ENCODE measurements around the gene PTCD3. TPM values are rescaled to one million over a fixed set of nuclear protein-coding genes. Genes with fewer than 3 reads are reported as not detected.

The PTCD3 gene
- total RNA-seq, 4 donors from 2014 or later, result 61.5 to 103 (median 73.7) TPM

- 64 to 72% methylated on average over 2 of the region's 2 CpGs for WGBS, 2 donors
- peaks cover 0 to 83% (median 8%) of the 10 kb centered on the region in 3 donors for H3K36me3 ChIP-seq
- no peaks in the 10 kb centered on the region for H3K9me3 ChIP-seq
Observed at GRCh38 chr2:86157009-86157556, 51.0 kb downstream of the PTCD3 start.

DNA sequence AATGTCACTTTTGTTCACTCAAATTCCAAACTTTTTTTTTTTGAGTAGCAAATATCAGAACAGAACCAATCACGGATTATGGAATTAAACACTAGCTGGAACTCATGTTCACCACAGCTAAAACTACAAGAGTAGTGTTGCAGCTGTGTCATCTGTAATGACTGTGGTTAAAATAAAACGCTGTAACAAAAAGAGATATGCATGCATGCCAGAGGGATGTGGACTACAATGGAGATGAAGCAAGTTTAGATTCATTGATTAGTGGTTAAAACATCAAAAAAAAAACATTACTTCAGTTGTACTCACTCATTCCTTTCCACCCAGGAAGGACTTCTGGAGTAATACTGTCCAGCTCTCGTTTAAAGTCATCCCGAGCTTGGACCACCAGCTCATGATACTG is 52.3 kb downstream of the PTCD3 start:
- Histone ChIP-seq H3K4me1 (no peaks in the 10 kb centered on the region), H3K36me3 (peaks cover 0 to 95% (median 8%) of the 10 kb centered on the region in 3 donors), H3K4me3 (no peak overlapping the region), H3K27me3 (no peaks in the 10 kb centered on the region), H3K9me3 (no peaks in the 10 kb centered on the region), H3K27ac (no peak overlapping the region)
- TF ChIP-seq POLR2A (IDR thresholded peaks at IDR 0.05), result no peak
- TF ChIP-seq EP300 (IDR thresholded peaks at IDR 0.05), result no peak
- TF ChIP-seq, protein P1, sequence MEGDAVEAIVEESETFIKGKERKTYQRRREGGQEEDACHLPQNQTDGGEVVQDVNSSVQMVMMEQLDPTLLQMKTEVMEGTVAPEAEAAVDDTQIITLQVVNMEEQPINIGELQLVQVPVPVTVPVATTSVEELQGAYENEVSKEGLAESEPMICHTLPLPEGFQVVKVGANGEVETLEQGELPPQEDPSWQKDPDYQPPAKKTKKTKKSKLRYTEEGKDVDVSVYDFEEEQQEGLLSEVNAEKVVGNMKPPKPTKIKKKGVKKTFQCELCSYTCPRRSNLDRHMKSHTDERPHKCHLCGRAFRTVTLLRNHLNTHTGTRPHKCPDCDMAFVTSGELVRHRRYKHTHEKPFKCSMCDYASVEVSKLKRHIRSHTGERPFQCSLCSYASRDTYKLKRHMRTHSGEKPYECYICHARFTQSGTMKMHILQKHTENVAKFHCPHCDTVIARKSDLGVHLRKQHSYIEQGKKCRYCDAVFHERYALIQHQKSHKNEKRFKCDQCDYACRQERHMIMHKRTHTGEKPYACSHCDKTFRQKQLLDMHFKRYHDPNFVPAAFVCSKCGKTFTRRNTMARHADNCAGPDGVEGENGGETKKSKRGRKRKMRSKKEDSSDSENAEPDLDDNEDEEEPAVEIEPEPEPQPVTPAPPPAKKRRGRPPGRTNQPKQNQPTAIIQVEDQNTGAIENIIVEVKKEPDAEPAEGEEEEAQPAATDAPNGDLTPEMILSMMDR (IDR thresholded peaks at IDR 0.05), result no peak
- DNase-seq (ENCODE audit: low spot score in 2 of 2), result no peak
- WGBS, 2 donors, result 87 to 88% methylated on average over 4 of the region's 4 CpGs

More at GRCh38 chr2:86157009-86157556, 51.0 kb downstream of the PTCD3 start:
- Histone ChIP-seq H3K4me3 (no peak overlapping the region), H3K27ac (no peak overlapping the region), H3K4me1 (no peaks in the 10 kb centered on the region), H3K27me3 (no peaks in the 10 kb centered on the region)
- TF ChIP-seq, protein P1 (IDR thresholded peaks at IDR 0.05), result no peak
- TF ChIP-seq EP300 (IDR thresholded peaks at IDR 0.05) (no peak), POLR2A (IDR thresholded peaks at IDR 0.05) (no peak)
- DNase-seq (ENCODE audit: low spot score in 2 of 2), result no peak

DNA sequence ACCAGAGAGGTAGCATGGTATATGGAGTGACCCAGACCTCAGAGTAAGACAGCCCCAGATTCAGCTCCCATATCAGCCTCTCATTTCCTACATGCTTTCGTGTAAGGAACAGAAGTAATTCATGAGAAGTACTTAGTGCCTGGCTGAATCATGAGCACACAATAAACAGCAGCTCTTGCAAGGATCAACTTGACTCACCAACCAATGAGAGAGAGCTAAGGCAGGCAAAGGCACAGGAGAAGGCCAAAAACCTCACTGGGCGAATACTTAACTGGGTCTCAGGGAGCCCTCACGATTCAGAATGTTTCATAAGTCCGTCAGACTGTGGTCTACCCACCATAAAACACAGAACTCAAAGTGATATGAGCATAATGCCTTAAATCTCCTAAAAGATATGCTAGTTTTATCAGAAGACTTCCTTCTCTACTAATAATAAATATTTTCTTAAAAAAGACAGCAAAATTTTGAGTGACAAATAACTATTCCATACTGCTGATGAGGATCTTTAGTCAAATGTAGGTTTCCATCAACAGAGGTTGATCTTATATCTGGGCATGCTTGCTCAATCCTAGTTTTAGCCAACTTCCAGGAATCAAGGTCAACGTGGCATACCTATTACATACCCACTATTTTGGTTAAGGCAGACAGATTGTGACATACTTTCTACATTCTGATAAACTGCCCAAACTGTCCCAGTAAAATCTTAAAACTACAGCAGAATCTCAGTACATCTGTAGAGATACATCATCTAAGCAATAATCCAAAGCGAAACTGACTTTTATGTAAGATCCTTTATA is 54.3 kb downstream of the PTCD3 start:
- Histone ChIP-seq H3K4me3 (no peak overlapping the region), H3K27ac (no peak overlapping the region), H3K27me3 (no peaks in the 10 kb centered on the region), H3K4me1 (no peaks in the 10 kb centered on the region), H3K9me3 (no peaks in the 10 kb centered on the region), H3K36me3 (peaks cover 0 to 95% (median 8%) of the 10 kb centered on the region in 3 donors)
- TF ChIP-seq, protein P1 (IDR thresholded peaks at IDR 0.05), result no peak
- TF ChIP-seq EP300 (IDR thresholded peaks at IDR 0.05) (no peak), POLR2A (IDR thresholded peaks at IDR 0.05) (no peak)
- 92 to 95% methylated on average over 6 of the region's 6 CpGs for WGBS, 2 donors
- DNase-seq (ENCODE audit: low spot score in 2 of 2), result no peak

GRCh38 chr2:86170449-86170848 is 64.4 kb downstream of the PTCD3 start:
- peaks cover 0 to 76% (median 17%) of the 10 kb centered on the region in 3 donors for H3K36me3 ChIP-seq

More at GRCh38 chr2:86170449-86170848, 64.4 kb downstream of the PTCD3 start:
- Histone ChIP-seq H3K27me3 (no peaks in the 10 kb centered on the region), H3K4me3 (no peak overlapping the region), H3K4me1 (peaks cover 0 to 8% (median 0%) of the 10 kb centered on the region in 4 donors), H3K9me3 (no peaks in the 10 kb centered on the region), H3K27ac (no peak overlapping the region)
- WGBS, 2 donors, result 94 to 97% methylated on average over 4 of the region's 4 CpGs
- TF ChIP-seq POLR2A (IDR thresholded peaks at IDR 0.05) (no peak), EP300 (IDR thresholded peaks at IDR 0.05) (no peak)
- TF ChIP-seq, protein P1 (IDR thresholded peaks at IDR 0.05), result no peak
- DNase-seq (ENCODE audit: low spot score in 2 of 2), result no peak
